T1000 (cell line): ENCODE results near the gene DMRTB1.

Source experiments
- DNase-seq: peaks from one replicate; lab custom pipeline; 2025; ENCODE audit warnings: mixed read lengths; lab: John Stamatoyannopoulos, UW

The DMRTB1 gene

GRCh38 chr1:53509775-53510174 lies 50.6 kb downstream of the DMRTB1 start:
- no peak for DNase-seq

GRCh38 chr1:53510215-53510614 lies 51.0 kb downstream of the DMRTB1 start:
- DNase-seq, result no peak

GRCh38 chr1:53511323-53511932 lies 52.2 kb downstream of the DMRTB1 start:
- DNase-seq, result no peak

- DNase-seq, result no peak
These were observed 53.0 kb downstream of the DMRTB1 start for GRCh38 chr1:53511933-53512806.

- DNase-seq, result no peak
These were observed 53.9 kb downstream of the DMRTB1 start for GRCh38 chr1:53512807-53513755.

- DNase-seq, result no peak
These were observed 54.6 kb downstream of the DMRTB1 start for GRCh38 chr1:53513846-53514245.

- no peak for DNase-seq
These were observed 55.2 kb downstream of the DMRTB1 start for GRCh38 chr1:53514436-53514835.

GRCh38 chr1:53516181-53516580 lies 57.0 kb downstream of the DMRTB1 start:
- no peak for DNase-seq
